Cardiac fibroblast (primary cell): ENCODE measurements around the gene HOXD9.

Experiments
- DNase-seq, 2 donors: peaks; one replicate each; pipeline versions ENCODE4 v3.0.0 to v3.0.0-alpha.2; 2010; ENCODE audit warnings: low read depth in 2 of 2
- H3K4me3 ChIP-seq, 2 donors: replicated peaks in 1 of 2; 1 replicate in 1 of 2; 2 replicates in 1 of 2; pipeline ENCODE4 v1.5.1; 2011; ENCODE audit warnings: low read depth in 2 of 2, low read length in 2 of 2, mild to moderate bottlenecking in 2 of 2, moderate library complexity in 1 of 2
- CTCF ChIP-seq: IDR thresholded peaks from one replicate; pipeline ENCODE4 v1.5.1; 2011; ENCODE audit warnings: low read depth, mild to moderate bottlenecking, low read length, inconsistent platforms

Gene HOXD9

GRCh38 chr2:176162911-176163671, 40.6 kb downstream of the HOXD9 start:
- DNase-seq = no peak
- no peak for TF ChIP-seq CTCF
- no peak overlapping the region for H3K4me3 ChIP-seq

GRCh38 chr2:176163672-176164056, 41.1 kb downstream of the HOXD9 start:
- no peak for TF ChIP-seq CTCF
- DNase-seq = no peak
- no peak overlapping the region for H3K4me3 ChIP-seq

- TF ChIP-seq CTCF = no peak
- no peak overlapping the region for H3K4me3 ChIP-seq
- no peak for DNase-seq
These were observed 41.7 kb downstream of the HOXD9 start for GRCh38 chr2:176164201-176164600.

- TF ChIP-seq CTCF = no peak
- no peak for DNase-seq
- H3K4me3 ChIP-seq = no peak overlapping the region
These were observed 42.3 kb downstream of the HOXD9 start for GRCh38 chr2:176164611-176165369.

GRCh38 chr2:176165370-176166050, 43.0 kb downstream of the HOXD9 start:
- no peak for DNase-seq
- H3K4me3 ChIP-seq = no peak overlapping the region
- no peak for TF ChIP-seq CTCF

GRCh38 chr2:176166272-176166671, 43.8 kb downstream of the HOXD9 start:
- DNase-seq = no peak
- TF ChIP-seq CTCF = no peak
- H3K4me3 ChIP-seq = no peak overlapping the region
